Measurements from ENCODE around the gene SLC24A3.

The SLC24A3 gene

DNA sequence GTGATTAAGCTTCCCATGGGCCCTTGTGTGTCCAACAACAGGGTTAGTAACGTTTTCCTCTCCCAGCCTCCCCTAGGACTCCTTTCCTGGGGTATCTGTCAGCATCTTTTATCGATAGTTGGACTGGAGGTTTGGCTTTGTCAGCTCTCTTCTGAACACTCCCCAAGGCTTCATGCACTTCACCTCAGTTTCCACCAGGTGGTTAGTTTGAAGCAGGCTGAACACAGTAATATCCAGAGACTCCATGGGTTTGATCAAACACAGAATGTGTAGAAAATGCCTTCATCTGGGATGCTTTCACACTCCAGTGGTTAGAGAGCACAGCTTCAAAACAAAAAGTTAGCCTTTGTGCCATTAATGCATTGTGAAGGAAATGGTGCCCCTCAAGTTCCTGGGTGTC is 139.1 kb downstream of the SLC24A3 start:
- DNase-seq = no peak

DNA sequence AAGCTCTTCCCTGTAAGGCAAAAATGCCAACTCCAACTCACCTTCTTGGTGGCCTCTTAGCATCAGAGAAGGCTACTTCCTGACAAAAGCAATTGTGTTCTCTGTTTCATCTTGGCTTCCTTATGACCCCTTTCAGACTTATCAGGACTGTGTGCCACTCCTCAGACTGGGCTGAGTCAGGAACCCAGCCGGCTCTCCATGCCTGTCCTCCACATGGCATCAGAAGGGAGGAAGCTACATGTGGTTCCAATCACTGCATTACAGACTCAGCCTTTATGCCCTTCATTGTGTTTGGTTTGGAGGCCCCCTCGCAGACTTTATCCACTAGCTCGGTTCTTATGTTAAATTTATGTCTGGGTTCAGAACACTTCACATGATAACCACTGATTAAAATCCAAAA is 142.5 kb downstream of the SLC24A3 start:
- no peak for DNase-seq

GRCh38 chr20:19361790-19362189 is 149.3 kb downstream of the SLC24A3 start:
- DNase-seq = no peak

- DNase-seq = no peak
These were observed 151.0 kb downstream of the SLC24A3 start for GRCh38 chr20:19363476-19363875.

GRCh38 chr20:19367591-19367990 is 155.1 kb downstream of the SLC24A3 start:
- DNase-seq = no peak

DNA sequence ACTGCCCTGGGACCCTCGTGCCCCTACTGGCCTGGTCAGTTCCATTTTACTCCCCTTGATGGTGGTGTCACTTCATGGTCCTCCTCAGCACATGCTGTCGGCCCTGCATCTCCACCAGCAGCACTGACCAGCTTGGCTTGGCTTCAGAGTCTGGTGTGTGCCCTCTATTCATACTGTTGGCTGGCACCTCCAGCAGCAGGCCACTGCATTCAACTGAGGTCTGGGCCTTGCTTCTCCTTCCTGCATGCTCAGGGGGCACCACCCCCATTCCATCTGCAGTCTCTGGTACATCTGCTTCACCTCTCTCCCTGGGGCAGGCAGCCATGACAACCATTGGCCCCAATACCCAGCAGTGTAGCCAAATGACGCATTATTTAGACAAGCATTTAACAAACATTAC is 155.9 kb downstream of the SLC24A3 start:
- no peak for DNase-seq

GRCh38 chr20:19370076-19371075 is 157.9 kb downstream of the SLC24A3 start:
- no peak for DNase-seq

GRCh38 chr20:19371112-19371511 is 158.7 kb downstream of the SLC24A3 start:
- DNase-seq = no peak

GRCh38 chr20:19374216-19374615 is 161.8 kb downstream of the SLC24A3 start:
- DNase-seq = no peak

- DNase-seq = no peak
These were observed 163.0 kb downstream of the SLC24A3 start for GRCh38 chr20:19375395-19375794.

- DNase-seq = no peak
These were observed 163.4 kb downstream of the SLC24A3 start for GRCh38 chr20:19375801-19376200.

DNA sequence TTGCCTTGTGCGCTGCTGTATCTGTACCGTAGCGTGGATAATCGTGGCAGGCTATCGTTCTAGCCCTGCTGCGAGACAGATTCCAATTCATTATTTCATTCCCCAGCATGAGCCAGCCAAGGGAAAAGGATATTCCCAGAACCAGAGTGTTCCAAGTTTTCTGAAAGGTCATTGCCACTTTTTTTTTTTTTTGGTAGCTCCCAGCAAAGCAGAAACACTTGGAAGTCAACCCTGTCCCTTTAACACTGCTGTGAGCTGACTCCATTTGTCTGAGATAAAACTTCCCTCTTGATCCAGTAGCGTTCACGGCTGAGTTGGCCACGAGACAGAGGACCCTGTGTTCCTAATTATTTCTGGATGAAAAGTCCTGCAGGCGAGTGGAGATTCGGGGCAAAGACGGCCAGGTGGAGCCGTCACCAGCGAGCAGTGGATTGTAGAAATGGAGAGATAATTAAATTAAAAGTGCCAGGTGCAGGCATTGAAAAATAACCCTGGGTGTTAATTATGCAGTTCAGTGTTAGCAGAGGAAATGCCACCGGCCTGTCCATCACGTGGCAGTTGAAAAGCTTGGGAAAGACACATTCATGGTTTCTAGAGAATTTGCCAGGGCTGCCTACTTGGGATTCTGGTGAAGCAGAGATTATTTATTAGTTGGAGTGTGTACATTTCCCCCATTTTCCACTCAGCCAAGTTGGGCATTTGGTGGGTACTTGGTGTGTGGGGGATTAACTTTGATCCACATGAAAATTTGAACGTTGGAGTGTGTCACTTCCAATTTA is 164.2 kb downstream of the SLC24A3 start:
- DNase-seq = no peak

GRCh38 chr20:19378058-19378457 is 165.6 kb downstream of the SLC24A3 start:
- DNase-seq = no peak

GRCh38 chr20:19380211-19380610 is 167.8 kb downstream of the SLC24A3 start:
- DNase-seq = no peak

DNA sequence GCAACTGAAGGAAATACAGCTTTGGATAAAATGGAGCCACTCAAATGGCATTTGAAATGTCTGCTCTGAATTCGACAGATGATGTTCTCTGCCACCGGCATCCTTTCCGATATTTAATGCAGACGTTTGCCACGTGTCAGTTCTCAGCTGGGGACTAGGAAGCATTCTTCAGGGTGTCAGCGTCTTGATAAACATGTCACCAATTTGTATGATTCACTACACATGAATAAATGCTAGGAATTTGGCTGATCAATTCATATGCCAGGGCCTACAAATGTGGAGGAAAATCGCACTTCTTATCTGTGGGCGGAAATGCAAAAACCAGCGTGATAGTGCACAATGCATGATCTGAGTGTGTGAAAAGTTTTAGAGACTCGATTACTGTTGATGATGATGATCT is 169.5 kb downstream of the SLC24A3 start:
- no peak for DNase-seq

DNA sequence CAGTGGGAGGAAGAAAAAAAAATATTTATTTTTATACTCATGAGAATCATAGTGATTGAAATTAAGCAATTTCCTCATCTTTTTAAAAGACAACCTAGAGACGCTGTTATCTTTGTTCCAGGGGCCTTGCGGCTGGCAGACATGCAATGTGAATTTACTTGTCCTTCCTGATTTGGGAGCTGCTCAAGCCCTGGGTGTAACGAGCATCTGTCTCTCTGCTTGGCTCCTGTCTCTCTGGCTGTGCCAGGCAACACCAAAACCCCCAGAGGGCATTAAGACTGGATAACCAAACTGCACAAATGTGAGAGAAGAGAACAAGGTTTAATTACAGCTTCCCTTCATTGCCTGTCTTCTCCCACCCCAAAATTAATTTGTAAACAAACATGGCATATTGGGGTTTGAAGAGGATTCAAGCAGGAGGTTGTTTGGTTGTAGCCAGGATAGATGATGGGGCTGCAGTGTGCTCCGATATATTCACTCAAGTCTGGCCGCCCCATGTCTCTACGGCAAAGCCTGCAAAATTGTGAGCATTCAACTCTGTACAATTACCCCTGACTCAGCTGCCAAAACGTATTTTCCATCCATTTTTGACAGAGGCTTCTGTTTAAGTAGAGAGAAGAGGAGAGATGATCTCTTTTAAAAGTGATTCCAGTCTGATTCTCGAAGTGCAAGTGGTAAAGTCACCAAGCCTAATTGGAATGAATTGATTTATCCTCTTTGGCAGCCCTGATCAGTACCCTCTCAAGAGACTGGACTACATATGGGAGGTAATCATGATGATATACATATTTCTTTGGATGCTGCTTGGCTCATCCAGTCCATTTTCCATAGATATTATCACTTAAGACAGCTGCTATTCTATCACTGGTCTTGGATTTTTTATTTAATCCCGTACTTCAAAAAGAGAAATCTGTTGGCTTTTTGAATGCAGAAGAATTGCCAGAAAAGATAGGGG is 170.2 kb downstream of the SLC24A3 start:
- DNase-seq = no peak

DNA sequence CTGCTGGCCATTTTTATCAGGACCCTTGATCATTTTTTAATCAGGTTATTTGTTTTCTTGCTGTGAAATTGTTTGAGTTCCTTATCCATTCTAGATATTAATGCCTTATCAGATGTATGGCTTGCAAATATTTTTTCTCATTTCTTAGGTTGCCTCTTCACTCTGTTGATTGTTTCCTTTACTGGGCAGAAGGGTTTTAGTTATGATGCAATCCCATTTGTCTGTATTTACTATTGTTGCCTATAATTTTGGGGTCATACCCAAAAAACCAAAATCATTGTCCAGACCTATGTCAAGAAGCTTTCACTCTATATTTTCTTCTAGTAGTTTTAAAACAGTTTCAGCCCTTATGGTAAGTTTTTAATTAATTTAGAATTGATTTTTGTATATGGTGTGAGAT is 172.5 kb downstream of the SLC24A3 start:
- no peak for DNase-seq

DNA sequence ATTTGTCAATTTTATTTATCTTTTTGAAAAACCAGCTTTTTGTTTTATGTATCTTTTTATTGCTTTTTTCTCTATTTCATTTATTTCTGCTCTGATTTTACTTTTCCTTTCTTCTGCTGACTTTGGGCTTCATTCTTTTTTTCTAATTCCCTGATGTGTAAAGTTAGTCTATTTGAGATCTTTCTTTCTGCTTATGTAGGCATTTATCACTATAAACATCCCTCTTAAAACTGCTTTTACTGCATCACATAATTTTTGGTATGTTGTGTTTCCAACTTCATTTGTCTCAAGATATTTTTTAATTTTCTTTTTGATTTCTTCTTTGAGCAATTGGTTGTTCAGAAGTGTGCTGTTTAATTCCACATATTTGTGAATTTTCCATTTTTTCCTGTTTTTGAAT is 174.8 kb downstream of the SLC24A3 start:
- no peak for DNase-seq

DNA sequence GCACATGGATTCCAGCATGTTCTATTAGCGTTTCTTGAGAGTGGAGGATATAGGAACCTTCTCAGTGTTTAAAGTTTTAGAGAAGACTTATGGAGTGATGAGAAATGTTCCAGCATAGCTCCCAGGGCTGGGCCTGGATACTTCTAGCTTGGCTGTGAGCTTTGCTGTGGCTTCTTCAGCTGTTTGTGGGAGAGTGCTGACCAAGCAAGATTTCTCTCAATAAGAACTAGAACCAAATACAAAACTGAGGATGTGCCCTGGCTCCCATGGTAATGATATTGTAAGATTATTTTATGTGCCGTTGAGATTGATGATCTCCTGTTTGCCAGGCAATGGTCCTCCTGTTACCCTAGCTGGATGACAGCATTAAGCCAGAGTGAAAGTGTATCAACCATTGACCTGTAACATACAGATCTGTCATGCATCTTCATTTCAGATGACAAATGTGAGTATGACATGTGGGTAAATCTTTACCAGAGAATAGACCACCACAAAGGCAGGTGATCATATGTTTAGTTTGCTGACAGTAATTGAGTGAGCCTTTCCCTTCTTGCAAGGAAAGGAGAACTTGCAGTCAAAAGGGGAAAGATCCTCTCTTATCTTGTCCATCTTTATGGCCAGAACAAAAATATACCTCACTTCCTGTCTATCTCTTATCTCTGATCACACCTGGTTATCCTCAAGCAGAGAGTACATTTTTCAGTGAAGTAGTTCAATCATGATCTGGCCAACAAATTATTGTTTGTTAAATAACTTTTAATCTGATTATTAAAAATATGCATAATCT is 180.1 kb downstream of the SLC24A3 start:
- DNase-seq = no peak

GRCh38 chr20:19396460-19397081 is 184.1 kb downstream of the SLC24A3 start:
- no peak for DNase-seq

- DNase-seq = no peak
These were observed 184.8 kb downstream of the SLC24A3 start for GRCh38 chr20:19397226-19397625.
